ENCODE results near the gene GARIN5A. TPM values are rescaled to one million over a fixed set of nuclear protein-coding genes. Genes with fewer than 3 reads are reported as not detected.

Gene GARIN5A
- total RNA-seq, 1 experiment from 2014 or later, result 8.2 TPM

GRCh38 chr19:50481351-50482149 lies 4.9 kb upstream of the GARIN5A start:
- Mint-ChIP-seq H3K36me3 (peaks cover 51% of the 10 kb centered on the region), H3K27ac (no peak overlapping the region), H3K4me3 (no peak overlapping the region), H3K9me3 (peaks cover 22% of the 10 kb centered on the region), H3K4me1 (peaks cover 9% of the 10 kb centered on the region), H3K27me3 (ENCODE audit: low read depth) (peaks cover 17% of the 10 kb centered on the region)
- DNase-seq (ENCODE audit: low spot score) (no peak), ATAC-seq (no peak)
- ChIA-PET CTCF (no interaction called here), POLR2A (no interaction called here)
- no peak for TF ChIP-seq CREB1 (CRISPR knock-in tag; IDR thresholded peaks at IDR 0.05)
- no peak for TF ChIP-seq ZSCAN18 (CRISPR knock-in tag; IDR thresholded peaks at IDR 0.05)
- no peak for TF ChIP-seq HMGXB4 (CRISPR knock-in tag; IDR thresholded peaks at IDR 0.05)
- no peak for TF ChIP-seq AFF4 (CRISPR knock-in tag; IDR thresholded peaks at IDR 0.05; ENCODE audit: borderline replicate concordance)
- no peak for TF ChIP-seq RELA (CRISPR knock-in tag; IDR thresholded peaks at IDR 0.05; ENCODE audit: borderline replicate concordance)
- no peak for TF ChIP-seq ZNF281 (CRISPR knock-in tag; IDR thresholded peaks at IDR 0.05)
- no peak for TF ChIP-seq JUN (CRISPR knock-in tag; IDR thresholded peaks at IDR 0.05)
- no peak for TF ChIP-seq ZNF671 (CRISPR knock-in tag; IDR thresholded peaks at IDR 0.05)
- TF ChIP-seq PREB (CRISPR knock-in tag; IDR thresholded peaks at IDR 0.05; ENCODE audit: borderline replicate concordance), result no peak
- no peak for TF ChIP-seq ZNF532 (CRISPR knock-in tag; IDR thresholded peaks at IDR 0.05; ENCODE audit: borderline replicate concordance)
- TF ChIP-seq ZNF263 (CRISPR knock-in tag; IDR thresholded peaks at IDR 0.05; ENCODE audit: low read depth), result no peak
- TF ChIP-seq GTF2I (CRISPR knock-in tag; conservative IDR thresholded peaks at IDR 0.05), result no peak
- no peak for TF ChIP-seq TP53 (CRISPR knock-in tag; IDR thresholded peaks at IDR 0.05)
- TF ChIP-seq SMAD4 (CRISPR knock-in tag; IDR thresholded peaks at IDR 0.05), result no peak
- TF ChIP-seq ATF1 (CRISPR knock-in tag; IDR thresholded peaks at IDR 0.05), result no peak
- no peak for TF ChIP-seq SOX15 (CRISPR knock-in tag; IDR thresholded peaks at IDR 0.05)
- TF ChIP-seq ATF3 (CRISPR knock-in tag; conservative IDR thresholded peaks at IDR 0.05), result no peak
- TF ChIP-seq JAZF1 (CRISPR knock-in tag; IDR thresholded peaks at IDR 0.05), result no peak

Measured in WTC11 (cell line).